Mucosa of rectum (tissue), 2 donors: Measurements from ENCODE around the gene EYA3.

Experiments used
- H3K27ac ChIP-seq, 2 donors: one replicate each; pipeline ENCODE4 v1.7.0; 2013; ENCODE audit warnings: inconsistent platforms in 2 of 2, low read depth in 2 of 2, low read length in 2 of 2
- H3K27me3 ChIP-seq, 2 donors: one replicate each; pipeline ENCODE4 v1.7.0; 2013; ENCODE audit warnings: low read length in 2 of 2; ENCODE audit not compliant: control insufficient read depth in 2 of 2, insufficient read depth in 2 of 2
- H3K36me3 ChIP-seq, 2 donors: one replicate each; pipeline ENCODE4 v1.7.0; 2013; ENCODE audit warnings: low read length in 2 of 2; ENCODE audit not compliant: control insufficient read depth in 2 of 2, insufficient read depth in 2 of 2
- H3K4me1 ChIP-seq, 2 donors: one replicate each; pipeline ENCODE4 v1.7.0; 2013; ENCODE audit warnings: low read length in 2 of 2, mild to moderate bottlenecking in 1 of 2; ENCODE audit not compliant: control insufficient read depth in 2 of 2, insufficient read depth in 2 of 2
- H3K4me3 ChIP-seq, 2 donors: one replicate each; pipeline ENCODE4 v1.7.0; 2013; ENCODE audit warnings: low read length in 2 of 2
- H3K9ac ChIP-seq, 2 donors: one replicate each; pipeline ENCODE4 v1.7.0; 2013; ENCODE audit warnings: low read length in 2 of 2, low read depth in 1 of 2, mild to moderate bottlenecking in 1 of 2
- H3K9me3 ChIP-seq, 2 donors: one replicate each; pipeline ENCODE4 v1.7.0; 2013; ENCODE audit warnings: low read length in 2 of 2; ENCODE audit not compliant: control insufficient read depth in 2 of 2
- donor health status: healthy.
- donor health status: Normal muscosa, but diverticular disease.

Gene EYA3

GRCh38 chr1:27934818-27935549, 153.4 kb downstream of the EYA3 start, which contains the start of gene SMPDL3B:
SMPDL3B (plus strand) TSS chr1:27935000; CDS start chr1:27935184, 184 bp downstream.
- no peaks in the 10 kb centered on the region for H3K9me3 ChIP-seq
- no peaks in the 10 kb centered on the region for H3K36me3 ChIP-seq
- peaks cover 0 to 6% of the 10 kb centered on the region in 2 donors for H3K27me3 ChIP-seq
- peak within 1 kb of the TSS; percentile 55 to 87 for H3K4me3 ChIP-seq
- H3K9ac ChIP-seq = peak within 1 kb of the TSS; percentile 65 to 75
- H3K4me1 ChIP-seq = peaks cover 8 to 9% of the 10 kb centered on the region in 2 donors
- H3K27ac ChIP-seq = peak within 1 kb of the TSS; percentile 77 to 78

DNA sequence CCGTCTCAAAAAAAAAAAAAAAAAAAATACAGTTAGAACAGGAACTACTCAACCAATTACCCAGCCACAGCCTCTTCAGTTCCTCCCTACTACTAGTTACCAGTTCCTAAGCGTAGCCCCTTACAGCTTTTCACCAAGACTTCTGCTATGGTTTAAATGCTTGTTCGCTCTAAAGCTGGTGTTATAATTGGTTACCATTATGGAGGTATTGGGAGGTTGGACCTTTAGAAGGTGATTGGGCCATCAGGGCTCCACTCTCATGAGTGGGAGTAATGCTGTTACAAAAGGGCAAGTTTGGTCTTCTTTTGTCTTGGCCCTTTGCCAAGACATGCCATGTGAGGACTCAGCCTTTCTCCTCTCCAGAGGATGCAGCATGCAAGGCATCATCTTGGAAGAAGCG, 156.7 kb downstream of the EYA3 start:
- Histone ChIP-seq H3K4me3 (no peak overlapping the region), H3K9me3 (no peaks in the 10 kb centered on the region), H3K27me3 (peaks cover 0 to 6% of the 10 kb centered on the region in 2 donors), H3K9ac (no peak overlapping the region), H3K36me3 (no peaks in the 10 kb centered on the region), H3K4me1 (peaks cover 3 to 5% of the 10 kb centered on the region in 2 donors), H3K27ac (no peak overlapping the region)

DNA sequence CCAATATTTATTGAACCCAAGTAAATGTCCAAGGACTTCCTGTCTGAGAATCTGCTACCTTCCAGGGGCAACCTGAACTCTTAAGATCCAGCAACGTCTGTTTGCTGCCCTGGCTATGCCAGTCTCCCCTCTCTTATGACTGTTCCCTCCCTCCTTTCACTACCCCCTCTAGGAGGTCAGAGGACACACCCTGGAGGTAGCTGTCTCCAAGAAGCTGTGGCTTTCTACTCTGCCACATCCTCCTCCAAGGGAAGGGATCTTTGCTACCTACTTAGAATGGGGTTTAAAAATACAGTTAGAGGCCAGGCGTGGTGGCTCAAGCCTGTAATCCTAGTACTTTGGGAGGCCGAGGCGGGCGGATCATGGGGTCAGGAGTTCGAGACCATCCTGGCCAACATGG, 157.2 kb downstream of the EYA3 start:
- no peak overlapping the region for H3K27ac ChIP-seq

GRCh38 chr1:27928216-27928954, 160.0 kb downstream of the EYA3 start:
- H3K4me3 ChIP-seq = no peak overlapping the region
- no peak overlapping the region for H3K27ac ChIP-seq
- no peaks in the 10 kb centered on the region for H3K9me3 ChIP-seq
- H3K9ac ChIP-seq = no peak overlapping the region
- H3K36me3 ChIP-seq = no peaks in the 10 kb centered on the region
- no peaks in the 10 kb centered on the region for H3K27me3 ChIP-seq
- no peaks in the 10 kb centered on the region for H3K4me1 ChIP-seq

More for the DNA sequence above, 157.2 kb downstream of the EYA3 start:
- no peak overlapping the region for H3K9ac ChIP-seq
- H3K9me3 ChIP-seq = no peaks in the 10 kb centered on the region
- H3K4me3 ChIP-seq = no peak overlapping the region
- peaks cover 3 to 5% of the 10 kb centered on the region in 2 donors for H3K4me1 ChIP-seq
- peaks cover 0 to 6% of the 10 kb centered on the region in 2 donors for H3K27me3 ChIP-seq
- no peaks in the 10 kb centered on the region for H3K36me3 ChIP-seq

- Histone ChIP-seq H3K4me3 (no peak overlapping the region), H3K9me3 (no peaks in the 10 kb centered on the region), H3K4me1 (peaks cover 6 to 12% of the 10 kb centered on the region in 2 donors), H3K27ac (peak overlapping the region; percentile 44 to 68), H3K9ac (no peak overlapping the region), H3K36me3 (no peaks in the 10 kb centered on the region), H3K27me3 (no peaks in the 10 kb centered on the region)
Observed at GRCh38 chr1:27922272-27922671, 166.1 kb downstream of the EYA3 start.
